Kidney (tissue), 14 donors: Measurements from ENCODE around the gene FAM89B. TPM values are rescaled to one million over a fixed set of nuclear protein-coding genes. Genes with fewer than 3 reads are reported as not detected.

Experiments used
- DNase-seq, 5 donors: peaks; one replicate each; pipeline ENCODE4 v3.0.0-alpha.2; 2013 to 2020
- FAIRE-seq: peaks from 2 replicates; lab custom pipeline; 2012; peaks lifted over from hg19 to GRCh38; lab: Jason Lieb, UNC
- H3K27ac ChIP-seq, 2 donors: one replicate each; pipeline ENCODE4 v1.7.0; 2013; ENCODE audit warnings: low read depth in 2 of 2, low read length in 2 of 2, inconsistent platforms in 1 of 2
- H3K27me3 ChIP-seq: one replicate; pipeline ENCODE4 v1.7.1; 2013; ENCODE audit warnings: low read length, inconsistent platforms; ENCODE audit not compliant: control insufficient read depth, insufficient read depth
- H3K36me3 ChIP-seq, 3 donors: one replicate each; pipeline versions ENCODE4 v1.7.0 to v1.7.1; 2013; ENCODE audit warnings: low read length in 3 of 3, control low read depth in 1 of 3, inconsistent platforms in 1 of 3; ENCODE audit not compliant: insufficient read depth in 3 of 3, control insufficient read depth in 2 of 3
- H3K4me1 ChIP-seq, 3 donors: one replicate each; pipeline versions ENCODE4 v1.7.0 to v1.7.1; 2013; ENCODE audit warnings: low read length in 3 of 3, inconsistent platforms in 1 of 3, low read depth in 1 of 3; ENCODE audit not compliant: control insufficient read depth in 2 of 3, insufficient read depth in 2 of 3
- H3K4me3 ChIP-seq, 3 donors: one replicate each; pipeline versions ENCODE4 v1.7.0 to v1.8.1; 2013; ENCODE audit warnings: low read length in 3 of 3, control low read depth in 1 of 3, inconsistent platforms in 1 of 3
- H3K9ac ChIP-seq, 3 donors: one replicate each; pipeline versions ENCODE4 v1.7.0 to v1.7.1; 2013; ENCODE audit warnings: low read length in 3 of 3, control low read depth in 1 of 3, inconsistent platforms in 1 of 3
- H3K9me3 ChIP-seq, 3 donors: one replicate each; pipeline versions ENCODE4 v1.7.0 to v1.7.1; 2013; ENCODE audit warnings: low read length in 3 of 3, control low read depth in 1 of 3, inconsistent platforms in 1 of 3; ENCODE audit not compliant: control insufficient read depth in 2 of 3, insufficient read depth in 1 of 3
- CTCF ChIP-seq: IDR thresholded peaks from 3 replicates; pipeline ENCODE4 v1.5.1; 2012; ENCODE audit warnings: mild to moderate bottlenecking, moderate library complexity, borderline replicate concordance; ENCODE audit not compliant: insufficient read depth; ENCODE audit errors: extremely low read depth
- intact Hi-C: fragments of 100-400 bp; cut with DNase I; formaldehyde crosslinking; loops from one replicate; pipeline ENCODE4 v1.11.1; 2022
- polyA plus RNA-seq: library from polyadenylated mRNA; stranded (reverse); fragments of 350-450 nt; fragmentation: Illumina TruSeq; extraction: RNeasy Lipid Tissue Mini Kit (QIAGEN cat#74804); gene quantifications from one replicate; pipeline ENCODE4 v1.2.3, GENCODE V29; 2014; ENCODE audit warnings: low read depth, low replicate concordance; ENCODE audit not compliant: insufficient read depth
- total RNA-seq: library from RNA; stranded (reverse); fragmentation: NEBNext Ultra II Directional; extraction: Animal tissue kit (Norgen Biotek cat#: 25700); gene quantifications from one replicate; pipeline ENCODE4 v1.2.1, GENCODE V29; 2021
- donor health status: control.
- donor health status: control.
- donor health status: control.
- donor health status: control.
- donor health status: control.
- donor health status: DM: yes; HTN: yes; CAD: no.
- donor health status: Normal renal cell carcinoma (clear cell type).

The FAM89B gene
- total and polyA plus RNA-seq, 2 donors from 2014 or later: 33.5 to 36.7 TPM

- Histone ChIP-seq H3K4me1 (peaks cover 0 to 15% (median 8%) of the 10 kb centered on the region in 3 donors), H3K4me3 (no peak overlapping the region), H3K9ac (no peak overlapping the region), H3K9me3 (no peaks in the 10 kb centered on the region), H3K27ac (no peak overlapping the region), H3K36me3 (peaks cover 7 to 40% (median 21%) of the 10 kb centered on the region in 3 donors), H3K27me3 (no peaks in the 10 kb centered on the region)
- FAIRE-seq (no peak), DNase-seq (no peak)
- intact Hi-C loops: no loop called here
- TF ChIP-seq CTCF: no peak
Observed at GRCh38 chr11:65530157-65530496, 42.2 kb upstream of the FAM89B start.

GRCh38 chr11:65532388-65533064 is 39.8 kb upstream of the FAM89B start:
- intact Hi-C loops: no loop called here

GRCh38 chr11:65535102-65535501 is 37.2 kb upstream of the FAM89B start:
- H3K9ac ChIP-seq: no peak overlapping the region
- peaks cover 0 to 5% (median 0%) of the 10 kb centered on the region in 3 donors for H3K4me1 ChIP-seq
- no peaks in the 10 kb centered on the region for H3K27me3 ChIP-seq
- DNase-seq (peak in 1 of 5 donors; percentile 30), FAIRE-seq (no peak)
- intact Hi-C loops: no loop called here
- no peak overlapping the region for H3K4me3 ChIP-seq
- no peak for TF ChIP-seq CTCF
- no peak overlapping the region for H3K27ac ChIP-seq
- no peaks in the 10 kb centered on the region for H3K9me3 ChIP-seq
- peaks cover 3 to 41% (median 18%) of the 10 kb centered on the region in 3 donors for H3K36me3 ChIP-seq

More at GRCh38 chr11:65532388-65533064, 39.8 kb upstream of the FAM89B start:
- H3K36me3 ChIP-seq: peaks cover 5 to 47% (median 19%) of the 10 kb centered on the region in 3 donors
- no peaks in the 10 kb centered on the region for H3K9me3 ChIP-seq
- no peak overlapping the region for H3K27ac ChIP-seq
- H3K9ac ChIP-seq: no peak overlapping the region
- no peak for FAIRE-seq
- H3K27me3 ChIP-seq: no peaks in the 10 kb centered on the region
- no peak for TF ChIP-seq CTCF
- peaks cover 0 to 2% (median 0%) of the 10 kb centered on the region in 3 donors for H3K4me1 ChIP-seq
- no peak for DNase-seq
- no peak overlapping the region for H3K4me3 ChIP-seq
